ENCODE data around the gene CCDC78. TPM values are rescaled to one million over a fixed set of nuclear protein-coding genes. Genes with fewer than 3 reads are reported as not detected.

The CCDC78 gene
- total RNA-seq, 1 experiment from 2014 or later, result 20.2 TPM

DNA sequence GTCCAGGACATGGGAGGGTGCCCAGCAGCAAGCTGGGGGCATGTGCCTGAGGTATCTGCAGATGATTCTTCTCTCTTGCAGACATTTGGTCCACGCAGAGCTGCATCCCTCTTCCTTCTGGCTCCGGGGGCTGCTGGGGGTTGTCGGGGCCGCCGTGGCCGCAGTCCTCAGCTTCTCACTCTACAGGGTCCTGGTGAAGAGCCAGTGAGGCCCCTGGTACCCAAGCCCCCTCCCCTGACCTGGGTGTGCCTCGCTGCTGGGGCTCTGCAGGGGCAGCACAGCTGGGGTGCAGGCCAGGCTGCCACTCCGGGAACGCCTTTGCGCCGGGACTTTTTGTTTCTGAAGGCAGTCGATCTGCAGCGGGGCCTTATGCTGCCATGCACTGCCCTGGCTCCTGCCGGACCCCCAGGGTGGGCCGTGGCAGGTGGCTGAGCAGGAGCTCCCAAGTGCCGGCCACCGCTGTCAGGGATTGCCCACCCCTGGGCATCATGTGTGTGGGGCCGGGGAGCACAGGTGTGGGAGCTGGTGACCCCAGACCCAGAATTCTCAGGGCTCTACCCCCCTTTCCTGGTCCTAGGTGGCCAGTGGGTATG, 52.7 kb downstream of the CCDC78 start:
- TF ChIP-seq TCF7 (CRISPR knock-in tag; IDR thresholded peaks at IDR 0.05; ENCODE audit: low read depth) (no peak), ATF1 (CRISPR knock-in tag; IDR thresholded peaks at IDR 0.05) (no peak), ZNF263 (CRISPR knock-in tag; IDR thresholded peaks at IDR 0.05; ENCODE audit: low read depth) (no peak), EMX1 (CRISPR knock-in tag; IDR thresholded peaks at IDR 0.05) (no peak), ETV6 (CRISPR knock-in tag; IDR thresholded peaks at IDR 0.05) (no peak)
- TF ChIP-seq, protein P1, sequence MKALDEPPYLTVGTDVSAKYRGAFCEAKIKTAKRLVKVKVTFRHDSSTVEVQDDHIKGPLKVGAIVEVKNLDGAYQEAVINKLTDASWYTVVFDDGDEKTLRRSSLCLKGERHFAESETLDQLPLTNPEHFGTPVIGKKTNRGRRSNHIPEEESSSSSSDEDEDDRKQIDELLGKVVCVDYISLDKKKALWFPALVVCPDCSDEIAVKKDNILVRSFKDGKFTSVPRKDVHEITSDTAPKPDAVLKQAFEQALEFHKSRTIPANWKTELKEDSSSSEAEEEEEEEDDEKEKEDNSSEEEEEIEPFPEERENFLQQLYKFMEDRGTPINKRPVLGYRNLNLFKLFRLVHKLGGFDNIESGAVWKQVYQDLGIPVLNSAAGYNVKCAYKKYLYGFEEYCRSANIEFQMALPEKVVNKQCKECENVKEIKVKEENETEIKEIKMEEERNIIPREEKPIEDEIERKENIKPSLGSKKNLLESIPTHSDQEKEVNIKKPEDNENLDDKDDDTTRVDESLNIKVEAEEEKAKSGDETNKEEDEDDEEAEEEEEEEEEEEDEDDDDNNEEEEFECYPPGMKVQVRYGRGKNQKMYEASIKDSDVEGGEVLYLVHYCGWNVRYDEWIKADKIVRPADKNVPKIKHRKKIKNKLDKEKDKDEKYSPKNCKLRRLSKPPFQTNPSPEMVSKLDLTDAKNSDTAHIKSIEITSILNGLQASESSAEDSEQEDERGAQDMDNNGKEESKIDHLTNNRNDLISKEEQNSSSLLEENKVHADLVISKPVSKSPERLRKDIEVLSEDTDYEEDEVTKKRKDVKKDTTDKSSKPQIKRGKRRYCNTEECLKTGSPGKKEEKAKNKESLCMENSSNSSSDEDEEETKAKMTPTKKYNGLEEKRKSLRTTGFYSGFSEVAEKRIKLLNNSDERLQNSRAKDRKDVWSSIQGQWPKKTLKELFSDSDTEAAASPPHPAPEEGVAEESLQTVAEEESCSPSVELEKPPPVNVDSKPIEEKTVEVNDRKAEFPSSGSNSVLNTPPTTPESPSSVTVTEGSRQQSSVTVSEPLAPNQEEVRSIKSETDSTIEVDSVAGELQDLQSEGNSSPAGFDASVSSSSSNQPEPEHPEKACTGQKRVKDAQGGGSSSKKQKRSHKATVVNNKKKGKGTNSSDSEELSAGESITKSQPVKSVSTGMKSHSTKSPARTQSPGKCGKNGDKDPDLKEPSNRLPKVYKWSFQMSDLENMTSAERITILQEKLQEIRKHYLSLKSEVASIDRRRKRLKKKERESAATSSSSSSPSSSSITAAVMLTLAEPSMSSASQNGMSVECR (CRISPR knock-in tag; IDR thresholded peaks at IDR 0.05; ENCODE audit: borderline replicate concordance), result no peak
- TF ChIP-seq, protein P2, sequence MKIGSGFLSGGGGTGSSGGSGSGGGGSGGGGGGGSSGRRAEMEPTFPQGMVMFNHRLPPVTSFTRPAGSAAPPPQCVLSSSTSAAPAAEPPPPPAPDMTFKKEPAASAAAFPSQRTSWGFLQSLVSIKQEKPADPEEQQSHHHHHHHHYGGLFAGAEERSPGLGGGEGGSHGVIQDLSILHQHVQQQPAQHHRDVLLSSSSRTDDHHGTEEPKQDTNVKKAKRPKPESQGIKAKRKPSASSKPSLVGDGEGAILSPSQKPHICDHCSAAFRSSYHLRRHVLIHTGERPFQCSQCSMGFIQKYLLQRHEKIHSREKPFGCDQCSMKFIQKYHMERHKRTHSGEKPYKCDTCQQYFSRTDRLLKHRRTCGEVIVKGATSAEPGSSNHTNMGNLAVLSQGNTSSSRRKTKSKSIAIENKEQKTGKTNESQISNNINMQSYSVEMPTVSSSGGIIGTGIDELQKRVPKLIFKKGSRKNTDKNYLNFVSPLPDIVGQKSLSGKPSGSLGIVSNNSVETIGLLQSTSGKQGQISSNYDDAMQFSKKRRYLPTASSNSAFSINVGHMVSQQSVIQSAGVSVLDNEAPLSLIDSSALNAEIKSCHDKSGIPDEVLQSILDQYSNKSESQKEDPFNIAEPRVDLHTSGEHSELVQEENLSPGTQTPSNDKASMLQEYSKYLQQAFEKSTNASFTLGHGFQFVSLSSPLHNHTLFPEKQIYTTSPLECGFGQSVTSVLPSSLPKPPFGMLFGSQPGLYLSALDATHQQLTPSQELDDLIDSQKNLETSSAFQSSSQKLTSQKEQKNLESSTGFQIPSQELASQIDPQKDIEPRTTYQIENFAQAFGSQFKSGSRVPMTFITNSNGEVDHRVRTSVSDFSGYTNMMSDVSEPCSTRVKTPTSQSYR (CRISPR knock-in tag; IDR thresholded peaks at IDR 0.05), result no peak
- TF ChIP-seq, protein P3, sequence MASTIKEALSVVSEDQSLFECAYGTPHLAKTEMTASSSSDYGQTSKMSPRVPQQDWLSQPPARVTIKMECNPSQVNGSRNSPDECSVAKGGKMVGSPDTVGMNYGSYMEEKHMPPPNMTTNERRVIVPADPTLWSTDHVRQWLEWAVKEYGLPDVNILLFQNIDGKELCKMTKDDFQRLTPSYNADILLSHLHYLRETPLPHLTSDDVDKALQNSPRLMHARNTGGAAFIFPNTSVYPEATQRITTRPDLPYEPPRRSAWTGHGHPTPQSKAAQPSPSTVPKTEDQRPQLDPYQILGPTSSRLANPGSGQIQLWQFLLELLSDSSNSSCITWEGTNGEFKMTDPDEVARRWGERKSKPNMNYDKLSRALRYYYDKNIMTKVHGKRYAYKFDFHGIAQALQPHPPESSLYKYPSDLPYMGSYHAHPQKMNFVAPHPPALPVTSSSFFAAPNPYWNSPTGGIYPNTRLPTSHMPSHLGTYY (CRISPR knock-in tag; IDR thresholded peaks at IDR 0.05), result no peak
- no peaks in the 10 kb centered on the region for H3K9me3 Mint-ChIP-seq
- ATAC-seq (no peak), DNase-seq (ENCODE audit: low spot score) (no peak)
- no peak overlapping the region for H3K4me3 Mint-ChIP-seq
- H3K36me3 Mint-ChIP-seq, result peaks cover 11% of the 10 kb centered on the region
- ChIA-PET CTCF (interaction anchor here (0.5 to 0.6 kb wide), 2 partner anchors 19 to 289 kb away, joined by 3 to 5 read pairs; no protein-coding TSS in a partner anchor), POLR2A (no interaction called here)
- no peaks in the 10 kb centered on the region for H3K27me3 Mint-ChIP-seq (ENCODE audit: low read depth)
- peaks cover 12% of the 10 kb centered on the region for H3K4me1 Mint-ChIP-seq
- no peak overlapping the region for H3K27ac Mint-ChIP-seq

DNA sequence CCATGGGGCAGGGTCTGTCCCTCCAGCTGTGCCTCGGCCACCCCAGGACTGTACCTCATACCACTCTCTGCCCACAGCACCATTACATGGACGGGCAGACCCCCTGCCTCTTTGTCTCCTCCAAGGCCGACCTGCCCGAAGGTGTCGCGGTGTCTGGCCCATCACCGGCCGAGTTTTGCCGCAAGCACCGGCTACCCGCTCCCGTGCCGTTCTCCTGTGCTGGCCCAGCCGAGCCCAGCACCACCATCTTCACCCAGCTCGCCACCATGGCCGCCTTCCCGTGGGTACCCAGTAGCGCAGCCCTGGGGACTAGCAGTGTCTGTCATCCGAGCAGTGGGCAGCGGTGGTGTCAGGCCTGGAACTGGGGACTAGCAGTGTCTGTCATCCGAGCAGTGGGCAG, 53.4 kb downstream of the CCDC78 start:
- no peaks in the 10 kb centered on the region for H3K9me3 Mint-ChIP-seq
- DNase-seq (ENCODE audit: low spot score), result no peak
- TF ChIP-seq, protein P3 (CRISPR knock-in tag; IDR thresholded peaks at IDR 0.05), result no peak
- TF ChIP-seq, protein P4, sequence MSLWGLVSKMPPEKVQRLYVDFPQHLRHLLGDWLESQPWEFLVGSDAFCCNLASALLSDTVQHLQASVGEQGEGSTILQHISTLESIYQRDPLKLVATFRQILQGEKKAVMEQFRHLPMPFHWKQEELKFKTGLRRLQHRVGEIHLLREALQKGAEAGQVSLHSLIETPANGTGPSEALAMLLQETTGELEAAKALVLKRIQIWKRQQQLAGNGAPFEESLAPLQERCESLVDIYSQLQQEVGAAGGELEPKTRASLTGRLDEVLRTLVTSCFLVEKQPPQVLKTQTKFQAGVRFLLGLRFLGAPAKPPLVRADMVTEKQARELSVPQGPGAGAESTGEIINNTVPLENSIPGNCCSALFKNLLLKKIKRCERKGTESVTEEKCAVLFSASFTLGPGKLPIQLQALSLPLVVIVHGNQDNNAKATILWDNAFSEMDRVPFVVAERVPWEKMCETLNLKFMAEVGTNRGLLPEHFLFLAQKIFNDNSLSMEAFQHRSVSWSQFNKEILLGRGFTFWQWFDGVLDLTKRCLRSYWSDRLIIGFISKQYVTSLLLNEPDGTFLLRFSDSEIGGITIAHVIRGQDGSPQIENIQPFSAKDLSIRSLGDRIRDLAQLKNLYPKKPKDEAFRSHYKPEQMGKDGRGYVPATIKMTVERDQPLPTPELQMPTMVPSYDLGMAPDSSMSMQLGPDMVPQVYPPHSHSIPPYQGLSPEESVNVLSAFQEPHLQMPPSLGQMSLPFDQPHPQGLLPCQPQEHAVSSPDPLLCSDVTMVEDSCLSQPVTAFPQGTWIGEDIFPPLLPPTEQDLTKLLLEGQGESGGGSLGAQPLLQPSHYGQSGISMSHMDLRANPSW (CRISPR knock-in tag; conservative IDR thresholded peaks at IDR 0.05; ENCODE audit: low read depth), result no peak
- TF ChIP-seq NFE2L1 (CRISPR knock-in tag; IDR thresholded peaks at IDR 0.05) (no peak), FOXJ3 (CRISPR knock-in tag; IDR thresholded peaks at IDR 0.05; ENCODE audit: borderline replicate concordance) (no peak), RORB (CRISPR knock-in tag; IDR thresholded peaks at IDR 0.05) (no peak), MXD4 (CRISPR knock-in tag; IDR thresholded peaks at IDR 0.05; ENCODE audit: borderline replicate concordance) (no peak), IRF2 (CRISPR knock-in tag; IDR thresholded peaks at IDR 0.05; ENCODE audit: borderline replicate concordance, low read depth) (no peak), JUN (CRISPR knock-in tag; IDR thresholded peaks at IDR 0.05) (no peak), EMX1 (CRISPR knock-in tag; IDR thresholded peaks at IDR 0.05) (no peak), NR3C1 (CRISPR knock-in tag; conservative IDR thresholded peaks at IDR 0.05; ENCODE audit: low read depth) (no peak), CBFB (CRISPR knock-in tag; IDR thresholded peaks at IDR 0.05; ENCODE audit: low read depth) (no peak)
- TF ChIP-seq, protein P5, sequence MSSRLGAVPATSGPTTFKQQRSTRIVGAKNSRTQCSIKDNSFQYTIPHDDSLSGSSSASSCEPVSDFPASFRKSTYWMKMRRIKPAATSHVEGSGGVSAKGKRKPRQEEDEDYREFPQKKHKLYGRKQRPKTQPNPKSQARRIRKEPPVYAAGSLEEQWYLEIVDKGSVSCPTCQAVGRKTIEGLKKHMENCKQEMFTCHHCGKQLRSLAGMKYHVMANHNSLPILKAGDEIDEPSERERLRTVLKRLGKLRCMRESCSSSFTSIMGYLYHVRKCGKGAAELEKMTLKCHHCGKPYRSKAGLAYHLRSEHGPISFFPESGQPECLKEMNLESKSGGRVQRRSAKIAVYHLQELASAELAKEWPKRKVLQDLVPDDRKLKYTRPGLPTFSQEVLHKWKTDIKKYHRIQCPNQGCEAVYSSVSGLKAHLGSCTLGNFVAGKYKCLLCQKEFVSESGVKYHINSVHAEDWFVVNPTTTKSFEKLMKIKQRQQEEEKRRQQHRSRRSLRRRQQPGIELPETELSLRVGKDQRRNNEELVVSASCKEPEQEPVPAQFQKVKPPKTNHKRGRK (CRISPR knock-in tag; IDR thresholded peaks at IDR 0.05; ENCODE audit: borderline replicate concordance), result no peak
- TF ChIP-seq, protein P6, sequence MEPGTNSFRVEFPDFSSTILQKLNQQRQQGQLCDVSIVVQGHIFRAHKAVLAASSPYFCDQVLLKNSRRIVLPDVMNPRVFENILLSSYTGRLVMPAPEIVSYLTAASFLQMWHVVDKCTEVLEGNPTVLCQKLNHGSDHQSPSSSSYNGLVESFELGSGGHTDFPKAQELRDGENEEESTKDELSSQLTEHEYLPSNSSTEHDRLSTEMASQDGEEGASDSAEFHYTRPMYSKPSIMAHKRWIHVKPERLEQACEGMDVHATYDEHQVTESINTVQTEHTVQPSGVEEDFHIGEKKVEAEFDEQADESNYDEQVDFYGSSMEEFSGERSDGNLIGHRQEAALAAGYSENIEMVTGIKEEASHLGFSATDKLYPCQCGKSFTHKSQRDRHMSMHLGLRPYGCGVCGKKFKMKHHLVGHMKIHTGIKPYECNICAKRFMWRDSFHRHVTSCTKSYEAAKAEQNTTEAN (CRISPR knock-in tag; IDR thresholded peaks at IDR 0.05), result no peak
- CTCF ChIA-PET, result no interaction called here
- no peak overlapping the region for H3K27ac Mint-ChIP-seq
- peaks cover 11% of the 10 kb centered on the region for H3K36me3 Mint-ChIP-seq
- no peak for ATAC-seq
- POLR2A ChIA-PET, result no interaction called here
- H3K4me3 Mint-ChIP-seq, result no peak overlapping the region
- H3K27me3 Mint-ChIP-seq (ENCODE audit: low read depth), result no peaks in the 10 kb centered on the region
- peaks cover 12% of the 10 kb centered on the region for H3K4me1 Mint-ChIP-seq

Data from WTC11 (cell line).